A549 (cell line): ENCODE results near the gene PLEKHS1. TPM values are rescaled to one million over a fixed set of nuclear protein-coding genes. Genes with fewer than 3 reads are reported as not detected.

Source experiments
- ATAC-seq, 2 experiments: fragments of 200-7000 bp in 1 of 2; fragments of >200 bp in 1 of 2; cut with Nextera tagmentation in 1 of 2; cut with Tn5 transposase in 1 of 2; 3 replicates each; pipeline versions ENCODE4 v1.8.0 to v1.9.1; 2018 to 2020; ENCODE audit warnings: mild to moderate bottlenecking in 1 of 2, moderate library complexity in 1 of 2
- CTCF ChIA-PET: fragments of 300-600 bp; sonication (Branson Sonifier 250); formaldehyde crosslinking; extraction: SDS; loops from one replicate; lab custom pipeline; 2021; ENCODE audit warnings: antibody characterized with exemption, inconsistent platforms; lab: Yijun Ruan, JAX
- POLR2A ChIA-PET: fragments of 350-600 bp; formaldehyde crosslinking; extraction: SDS; loops from one replicate; lab custom pipeline; 2021; ENCODE audit warnings: antibody characterized with exemption, inconsistent platforms; lab: Yijun Ruan, JAX
- DNase-seq, 2 experiments: peaks; one replicate each; pipeline versions ENCODE4 v3.0.0 to v3.0.0-alpha.2; 2011 to 2016; ENCODE audit warnings: low read depth in 1 of 2, low spot score in 1 of 2
- FAIRE-seq: peaks from 2 replicates; lab custom pipeline; 2011; peaks lifted over from hg19 to GRCh38; lab: Jason Lieb, UNC
- H3K27ac ChIP-seq, 2 experiments: fragments of >200 bp; sonication (Bioruptor Twin); formaldehyde crosslinking; 3 replicates each; pipeline ENCODE4 v1.5.1; 2016 to 2017
- H3K4me1 ChIP-seq: fragments of >200 bp; sonication (Bioruptor Twin); formaldehyde crosslinking; 3 replicates; pipeline ENCODE4 v1.6.1; 2016
- H3K4me2 ChIP-seq: fragments of >200 bp; sonication (Bioruptor Twin); formaldehyde crosslinking; 3 replicates; pipeline ENCODE4 v1.6.1; 2016
- H3K4me3 ChIP-seq: fragments of >200 bp; sonication (Bioruptor Twin); formaldehyde crosslinking; 3 replicates; pipeline ENCODE4 v1.5.1; 2016
- H3K9me3 ChIP-seq: fragments of >200 bp; sonication (Bioruptor Twin); formaldehyde crosslinking; 3 replicates; pipeline ENCODE4 v1.6.1; 2016
- CHD4 ChIP-seq: fragments of 200-600 bp; sonication (generic); IDR thresholded peaks from 2 replicates; pipeline ENCODE4 v1.6.1; 2016; ENCODE audit warnings: antibody characterized with exemption, mild to moderate bottlenecking, borderline replicate concordance
- CTCF ChIP-seq: fragments of >200 bp; sonication (Bioruptor Twin); formaldehyde crosslinking; IDR thresholded peaks from 3 replicates; pipeline ENCODE4 v1.5.1; 2016
- E2F6 ChIP-seq: IDR thresholded peaks from 2 replicates; pipeline ENCODE4 v1.6.1; 2012; ENCODE audit warnings: low read depth, borderline replicate concordance
- HES2 ChIP-seq: fragments of >200 bp; sonication (Bioruptor Twin); formaldehyde crosslinking; IDR thresholded peaks from 2 replicates; pipeline ENCODE4 v1.6.1; 2016
- HEYL ChIP-seq: fragments of 250-450 bp; sonication (Bioruptor Pico); IDR thresholded peaks from 2 replicates; pipeline ENCODE4 v1.8.0; 2021; ENCODE audit warnings: mild to moderate bottlenecking, moderate library complexity
- HOXB13 ChIP-seq: fragments of 250-450 bp; sonication (Bioruptor Pico); IDR thresholded peaks from 2 replicates; pipeline ENCODE4 v1.5.0; 2020; ENCODE audit warnings: low read depth, mild to moderate bottlenecking, moderate library complexity
- JUNB ChIP-seq: fragments of >200 bp; sonication (Bioruptor Twin); formaldehyde crosslinking; IDR thresholded peaks from 2 replicates; pipeline ENCODE4 v1.6.1; 2016
- MAX ChIP-seq: IDR thresholded peaks from 2 replicates; pipeline ENCODE4 v1.6.1; 2012
- NFE2L2 ChIP-seq: fragments of 150-350 bp; conservative IDR thresholded peaks from 2 replicates; pipeline ENCODE4 v1.6.1; 2014; ENCODE audit warnings: low read length
- NR3C1 ChIP-seq: fragments of >200 bp; sonication (Bioruptor Twin); formaldehyde crosslinking; IDR thresholded peaks from 3 replicates; pipeline ENCODE4 v1.6.1; 2017
- PHF8 ChIP-seq: fragments of 200-600 bp; sonication (generic); IDR thresholded peaks from 2 replicates; pipeline ENCODE4 v1.6.1; 2016; ENCODE audit warnings: low read depth, mild to moderate bottlenecking, antibody characterized with exemption, moderate library complexity, borderline replicate concordance
- POLR2AphosphoS2 ChIP-seq: conservative IDR thresholded peaks from 2 replicates; pipeline ENCODE4 v1.6.1; 2012; ENCODE audit warnings: low read length, improper control_type of control experiment, inconsistent platforms
- RAD21 ChIP-seq, 2 experiments: fragments of >200 bp in 1 of 2; sonication (Bioruptor Twin) in 1 of 2; formaldehyde crosslinking in 1 of 2; IDR thresholded peaks in 1 of 2; conservative IDR thresholded peaks in 1 of 2; 2 replicates in 1 of 2; 3 replicates in 1 of 2; pipeline ENCODE4 v1.6.1; 2012 to 2018; ENCODE audit warnings: inconsistent platforms in 1 of 2
- RARB ChIP-seq: fragments of 250-450 bp; sonication (Bioruptor Pico); IDR thresholded peaks from 2 replicates; pipeline ENCODE4 v1.8.0; 2021; ENCODE audit warnings: mild to moderate bottlenecking, moderate library complexity
- RCOR1 ChIP-seq: fragments of 150-350 bp; IDR thresholded peaks from 2 replicates; pipeline ENCODE4 v1.6.1; 2014; ENCODE audit warnings: antibody characterized with exemption, low read length, low read depth
- REST ChIP-seq: fragments of 200-600 bp; sonication (generic); IDR thresholded peaks from 2 replicates; pipeline ENCODE4 v1.6.1; 2016; ENCODE audit warnings: antibody characterized with exemption, mild to moderate bottlenecking, moderate library complexity
- RFX5 ChIP-seq: fragments of 450-650 bp; IDR thresholded peaks from 2 replicates; pipeline ENCODE4 v1.7.1; 2014; ENCODE audit warnings: antibody characterized with exemption, mild to moderate bottlenecking, moderate library complexity
- TFCP2L1 ChIP-seq: fragments of 250-450 bp; sonication (Bioruptor Pico); IDR thresholded peaks from 2 replicates; pipeline ENCODE4 v1.5.0; 2021; ENCODE audit warnings: mild to moderate bottlenecking
- TP53 ChIP-seq: fragments of 250-450 bp; sonication (Bioruptor Pico); IDR thresholded peaks from 2 replicates; pipeline ENCODE4 v1.5.0; 2021; ENCODE audit warnings: mild to moderate bottlenecking, moderate library complexity
- WGBS: methylation state at CpG from one replicate; pipeline ENCODE4 v1.1.6; 2017; ENCODE audit errors: missing lambda C conversion rate; 5-methylcytosine and 5-hydroxymethylcytosine counted together
- polyA plus RNA-seq, 4 experiments: library from polyadenylated mRNA; depleted of rRNA in 3 of 4; stranded (reverse); fragments of >200 nt; fragmentation: RNase III in 1 of 4; extraction: RNeasy Plus Mini Kit Qiagen cat#74134 plus additional on column Dnase treatment in 1 of 4; gene quantifications; 2 replicates in 3 of 4; 3 replicates in 1 of 4; pipeline ENCODE4 v1.2.3, GENCODE V29; 2011 to 2017

PLEKHS1 gene
- polyA plus RNA-seq, 2 of the 4 experiments (the other 2 are of a cell fraction): 0.03 to 0.05 TPM

GRCh38 chr10:113791691-113792090, 40.2 kb downstream of the PLEKHS1 start (continued):
- TF ChIP-seq CTCF: no peak

GRCh38 chr10:113801569-113801968, 50.1 kb downstream of the PLEKHS1 start:
- TF ChIP-seq NFE2L2 (no peak), RFX5 (no peak), REST (no peak), HES2 (no peak), NR3C1 (no peak), CHD4 (no peak)
- TF ChIP-seq, all 56 proteins: peak for 0
- ChIA-PET POLR2A (no interaction called here), CTCF (interaction anchor here (0.7 to 13.8 kb wide), 5 partner anchors 96 to 309 kb away, joined by 3 to 195 read pairs (median 3); no protein-coding TSS in a partner anchor)
- H3K4me2 ChIP-seq: no peak overlapping the region
- no peak overlapping the region for H3K27ac ChIP-seq
- FAIRE-seq: no peak
- no peaks in the 10 kb centered on the region for H3K9me3 ChIP-seq
- H3K4me1 ChIP-seq: no peaks in the 10 kb centered on the region
- 80% methylated on average over 6 of the region's 6 CpGs for WGBS
- no peak for ATAC-seq
- H3K4me3 ChIP-seq: no peak overlapping the region
- DNase-seq: no peak

- ATAC-seq: no peak
- ChIA-PET CTCF (interaction anchor here (0.6 to 13.8 kb wide), 7 partner anchors 8 to 609 kb away, joined by 3 to 195 read pairs (median 3); no protein-coding TSS in a partner anchor), POLR2A (no interaction called here)
- TF ChIP-seq POLR2AphosphoS2 (no peak), NR3C1 (no peak), HEYL (CRISPR knock-in tag) (no peak), RAD21 (conservative IDR thresholded peaks at IDR 0.05 in 1 of 2, IDR thresholded peaks at IDR 0.05 in 1 of 2) (no peak), E2F6 (no peak), TP53 (no peak), RCOR1 (no peak), RFX5 (no peak), JUNB (no peak), HOXB13 (CRISPR knock-in tag) (no peak), TFCP2L1 (CRISPR knock-in tag) (no peak), PHF8 (no peak), MAX (no peak), RARB (CRISPR knock-in tag) (no peak)
- no peak for DNase-seq
- no peak overlapping the region for H3K4me2 ChIP-seq
- WGBS: 62% methylated on average over 4 of the region's 4 CpGs
- no peaks in the 10 kb centered on the region for H3K4me1 ChIP-seq
- no peak overlapping the region for H3K27ac ChIP-seq
- H3K4me3 ChIP-seq: no peak overlapping the region
- no peaks in the 10 kb centered on the region for H3K9me3 ChIP-seq
- no peak for FAIRE-seq
Observed at GRCh38 chr10:113802997-113803396, 51.5 kb downstream of the PLEKHS1 start.
